Mesenchymal stem cell (in vitro differentiated cells and primary cell): Measurements from ENCODE around the gene ALK.

Experiments used
- DNase-seq: peaks from one replicate; pipeline ENCODE4 v3.0.0-alpha.2; 2013
- H2AFZ ChIP-seq: one replicate; pipeline ENCODE4 v1.6.1; 2013; ENCODE audit warnings: low read depth, mild to moderate bottlenecking, control low read depth, inconsistent platforms, low read length, moderate library complexity
- H2AK5ac ChIP-seq: 2 replicates; pipeline ENCODE4 v1.6.1; 2013; ENCODE audit warnings: low read length, moderate library complexity, mild to moderate bottlenecking, inconsistent platforms; ENCODE audit not compliant: severe bottlenecking
- H2BK120ac ChIP-seq: one replicate; pipeline ENCODE4 v1.6.1; 2013; ENCODE audit warnings: low read depth, mild to moderate bottlenecking, inconsistent platforms, low read length, moderate library complexity
- H2BK12ac ChIP-seq, 2 experiments: one replicate each; pipeline ENCODE4 v1.6.1; 2013; ENCODE audit warnings: inconsistent platforms in 2 of 2, low read length in 2 of 2, mild to moderate bottlenecking in 2 of 2, moderate library complexity in 2 of 2, control low read depth in 1 of 2
- H2BK15ac ChIP-seq: one replicate; pipeline ENCODE4 v1.6.1; 2013; ENCODE audit warnings: mild to moderate bottlenecking, low read depth, inconsistent platforms; ENCODE audit not compliant: poor library complexity, severe bottlenecking
- H2BK5ac ChIP-seq: 2 replicates; pipeline ENCODE4 v1.6.1; 2013; ENCODE audit warnings: low read depth, mild to moderate bottlenecking, low read length, control low read depth, inconsistent platforms; ENCODE audit not compliant: poor library complexity, severe bottlenecking
- H3K14ac ChIP-seq, 2 experiments: one replicate each; pipeline ENCODE4 v1.6.1; 2013; ENCODE audit warnings: inconsistent platforms in 2 of 2, low read length in 2 of 2, control low read depth in 1 of 2, mild to moderate bottlenecking in 1 of 2, moderate library complexity in 1 of 2
- H3K18ac ChIP-seq, 2 experiments: one replicate each; pipeline ENCODE4 v1.6.1; 2013; ENCODE audit warnings: inconsistent platforms in 2 of 2, low read length in 2 of 2, control low read depth in 1 of 2, low read depth in 1 of 2, mild to moderate bottlenecking in 1 of 2
- H3K23ac ChIP-seq, 2 experiments: one replicate each; pipeline ENCODE4 v1.6.1; 2013; ENCODE audit warnings: inconsistent platforms in 2 of 2, low read length in 2 of 2, mild to moderate bottlenecking in 2 of 2, moderate library complexity in 2 of 2, control low read depth in 1 of 2
- H3K27ac ChIP-seq: 2 replicates; pipeline ENCODE4 v1.5.1; 2013; ENCODE audit warnings: mild to moderate bottlenecking, moderate library complexity, low read length, control low read depth, inconsistent platforms; ENCODE audit not compliant: poor library complexity, severe bottlenecking
- H3K27me3 ChIP-seq, 2 experiments: 2 replicates each; pipeline versions ENCODE4 v1.6.1 to v1.7.0; 2013; ENCODE audit warnings: low read length in 2 of 2, mild to moderate bottlenecking in 2 of 2, moderate library complexity in 2 of 2, control low read depth in 1 of 2, inconsistent platforms in 1 of 2; ENCODE audit not compliant: control insufficient read depth in 1 of 2, insufficient read depth in 1 of 2
- H3K36me3 ChIP-seq, 2 experiments: 2 replicates each; pipeline versions ENCODE4 v1.6.1 to v1.7.0; 2013; ENCODE audit warnings: low read length in 2 of 2, control low read depth in 1 of 2, inconsistent platforms in 1 of 2, low read depth in 1 of 2, mild to moderate bottlenecking in 1 of 2; ENCODE audit not compliant: insufficient read depth in 2 of 2, control insufficient read depth in 1 of 2
- H3K4ac ChIP-seq, 2 experiments: one replicate each; pipeline ENCODE4 v1.6.1; 2013; ENCODE audit warnings: inconsistent platforms in 2 of 2, low read length in 2 of 2, mild to moderate bottlenecking in 2 of 2, moderate library complexity in 2 of 2, control low read depth in 1 of 2, low read depth in 1 of 2
- H3K4me1 ChIP-seq: 2 replicates; pipeline ENCODE4 v1.6.1; 2013; ENCODE audit warnings: low read depth, low read length, control low read depth; ENCODE audit not compliant: control insufficient read depth, insufficient read depth
- H3K4me2 ChIP-seq: 2 replicates; pipeline ENCODE4 v1.6.1; 2013; ENCODE audit warnings: low read length, mild to moderate bottlenecking, inconsistent platforms; ENCODE audit not compliant: poor library complexity, severe bottlenecking
- H3K4me3 ChIP-seq, 2 experiments: 2 replicates each; pipeline versions ENCODE4 v1.5.1 to v1.7.0; 2013; ENCODE audit warnings: low read length in 2 of 2, mild to moderate bottlenecking in 2 of 2, control low read depth in 1 of 2, low read depth in 1 of 2; ENCODE audit not compliant: insufficient read depth in 1 of 2
- H3K79me1 ChIP-seq: replicated peaks from 2 replicates; pipeline ENCODE4 v1.6.1; 2013; ENCODE audit warnings: mild to moderate bottlenecking, control low read depth, low read length, inconsistent platforms; ENCODE audit not compliant: poor library complexity, severe bottlenecking
- H3K9ac ChIP-seq: 2 replicates; pipeline ENCODE4 v1.7.0; 2013; ENCODE audit warnings: mild to moderate bottlenecking, low read length, moderate library complexity
- H3K9me3 ChIP-seq: 2 replicates; pipeline ENCODE4 v1.7.0; 2013; ENCODE audit warnings: mild to moderate bottlenecking, low read length; ENCODE audit not compliant: control insufficient read depth
- H4K8ac ChIP-seq: one replicate; pipeline ENCODE4 v1.6.1; 2013; ENCODE audit warnings: inconsistent platforms, mild to moderate bottlenecking, low read length, moderate library complexity
- H4K91ac ChIP-seq: one replicate; pipeline ENCODE4 v1.6.1; 2013; ENCODE audit warnings: mild to moderate bottlenecking, low read length, inconsistent platforms
- WGBS: methylation state at CpG from one replicate; pipeline ENCODE4 v1.1.7; 2013; ENCODE audit warnings: mixed read lengths; 5-methylcytosine and 5-hydroxymethylcytosine counted together

Gene ALK

GRCh38 chr2:29375843-29376242 is 545.5 kb downstream of the ALK start:
- Histone ChIP-seq H3K23ac (no peak overlapping the region), H3K14ac (no peak overlapping the region), H3K18ac (no peak overlapping the region), H4K91ac (no peak overlapping the region), H3K9me3 (no peaks in the 10 kb centered on the region), H3K4me3 (no peak overlapping the region), H3K4ac (no peak overlapping the region), H2BK120ac (no peak overlapping the region), H2BK5ac (no peak overlapping the region), H3K4me1 (no peaks in the 10 kb centered on the region), H3K36me3 (no peaks in the 10 kb centered on the region), H2BK12ac (no peak overlapping the region), H3K9ac (no peak overlapping the region), H2BK15ac (no peak overlapping the region), H3K79me1 (no peaks in the 10 kb centered on the region), H3K27me3 (peaks cover 0 to under 1% of the 10 kb centered on the region in 2 experiments), H4K8ac (no peak overlapping the region), H3K27ac (no peak overlapping the region), H2AFZ (no peak overlapping the region), H3K4me2 (no peak overlapping the region), H2AK5ac (no peak overlapping the region)
- no peak for DNase-seq
- 53% methylated on average over 3 of the region's 3 CpGs for WGBS

- no peak overlapping the region for H2AK5ac ChIP-seq
- no peaks in the 10 kb centered on the region for H3K4me1 ChIP-seq
- H4K8ac ChIP-seq, result no peak overlapping the region
- no peak overlapping the region for H2BK15ac ChIP-seq
- no peak overlapping the region for H3K18ac ChIP-seq
- no peak for DNase-seq
- no peak overlapping the region for H3K27ac ChIP-seq
- H3K4me3 ChIP-seq, result no peak overlapping the region
- 80% methylated on average over 4 of the region's 5 CpGs for WGBS
- H3K9ac ChIP-seq, result no peak overlapping the region
- no peaks in the 10 kb centered on the region for H3K27me3 ChIP-seq
- no peaks in the 10 kb centered on the region for H3K9me3 ChIP-seq
- no peak overlapping the region for H2AFZ ChIP-seq
- H2BK120ac ChIP-seq, result no peak overlapping the region
- no peaks in the 10 kb centered on the region for H3K79me1 ChIP-seq
- no peak overlapping the region for H3K4me2 ChIP-seq
- H3K14ac ChIP-seq, result no peak overlapping the region
- H2BK5ac ChIP-seq, result no peak overlapping the region
- H3K23ac ChIP-seq, result no peak overlapping the region
- no peak overlapping the region for H4K91ac ChIP-seq
- H3K4ac ChIP-seq, result no peak overlapping the region
- H3K36me3 ChIP-seq, result no peaks in the 10 kb centered on the region
- H2BK12ac ChIP-seq, result no peak overlapping the region
Measured at GRCh38 chr2:29374823-29375222, 546.6 kb downstream of the ALK start.

DNA sequence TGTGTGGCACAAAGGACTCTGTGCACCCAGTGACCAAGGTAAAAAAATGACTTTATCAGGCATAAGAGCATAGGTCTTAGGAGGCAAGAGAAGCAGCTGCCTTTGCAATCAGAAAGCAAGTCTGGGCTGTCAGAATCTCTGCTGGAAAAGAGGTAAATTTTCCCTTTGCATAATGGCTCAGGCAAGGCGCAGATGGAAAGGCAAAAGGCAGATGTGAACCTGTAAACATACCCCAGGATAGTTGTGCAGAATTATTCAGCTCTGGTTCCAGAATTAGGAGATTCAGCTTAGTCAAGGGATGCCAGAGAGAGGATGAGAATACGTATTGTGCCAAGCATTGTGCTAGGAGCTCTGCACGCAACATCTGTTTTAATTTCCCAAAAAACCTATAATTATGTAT is 547.5 kb downstream of the ALK start:
- H2AFZ ChIP-seq, result no peak overlapping the region
- no peaks in the 10 kb centered on the region for H3K4me1 ChIP-seq
- H2BK5ac ChIP-seq, result no peak overlapping the region
- H3K18ac ChIP-seq, result no peak overlapping the region
- H2BK12ac ChIP-seq, result no peak overlapping the region
- H3K14ac ChIP-seq, result no peak overlapping the region
- H2AK5ac ChIP-seq, result no peak overlapping the region
- no peaks in the 10 kb centered on the region for H3K9me3 ChIP-seq
- no peaks in the 10 kb centered on the region for H3K36me3 ChIP-seq
- H3K9ac ChIP-seq, result no peak overlapping the region
- no peak overlapping the region for H4K91ac ChIP-seq
- H3K4me3 ChIP-seq, result no peak overlapping the region
- H2BK15ac ChIP-seq, result no peak overlapping the region
- H3K79me1 ChIP-seq, result no peaks in the 10 kb centered on the region
- peaks cover 0 to 3% of the 10 kb centered on the region in 2 experiments for H3K27me3 ChIP-seq
- no peak overlapping the region for H3K4ac ChIP-seq
- no peak overlapping the region for H2BK120ac ChIP-seq
- H3K4me2 ChIP-seq, result no peak overlapping the region
- H3K23ac ChIP-seq, result no peak overlapping the region
- H4K8ac ChIP-seq, result no peak overlapping the region
- H3K27ac ChIP-seq, result no peak overlapping the region
- DNase-seq, result no peak
- 91% methylated on average over 1 of the region's 3 CpGs for WGBS

DNA sequence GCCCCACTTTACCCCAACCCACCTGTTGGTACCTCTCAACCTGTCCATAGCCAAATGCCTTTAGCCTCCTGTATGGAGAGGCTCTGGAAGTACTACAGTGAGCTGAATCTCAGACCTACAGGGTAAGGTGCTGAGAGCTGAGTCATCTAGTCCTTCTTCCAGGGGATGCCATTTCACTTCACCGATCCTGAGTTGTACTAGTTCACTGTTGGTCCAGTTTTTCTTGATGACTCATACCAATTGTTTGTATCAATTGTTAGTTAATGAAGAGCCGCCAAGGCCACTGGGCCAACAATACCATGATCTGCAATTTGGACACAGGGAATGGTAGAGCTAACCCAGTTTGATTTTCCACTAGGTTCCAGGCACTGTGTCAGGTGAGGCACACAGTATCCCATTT is 549.2 kb downstream of the ALK start:
- H3K4me1 ChIP-seq, result no peaks in the 10 kb centered on the region
- no peak overlapping the region for H3K27ac ChIP-seq
- no peak overlapping the region for H2BK15ac ChIP-seq
- H2BK12ac ChIP-seq, result no peak overlapping the region
- H2AFZ ChIP-seq, result no peak overlapping the region
- H3K79me1 ChIP-seq, result no peaks in the 10 kb centered on the region
- no peak overlapping the region for H2AK5ac ChIP-seq
- no peak overlapping the region for H3K14ac ChIP-seq
- no peak overlapping the region for H4K8ac ChIP-seq
- H3K27me3 ChIP-seq, result peaks cover 0 to 3% of the 10 kb centered on the region in 2 experiments
- no peak overlapping the region for H3K4me2 ChIP-seq
- H3K9ac ChIP-seq, result no peak overlapping the region
- no peak for DNase-seq
- no peak overlapping the region for H3K4ac ChIP-seq
- no peak overlapping the region for H3K18ac ChIP-seq
- no peaks in the 10 kb centered on the region for H3K9me3 ChIP-seq
- no peak overlapping the region for H3K23ac ChIP-seq
- no peak overlapping the region for H3K4me3 ChIP-seq
- no peak overlapping the region for H4K91ac ChIP-seq
- 87% methylated on average over 2 of the region's 2 CpGs for WGBS
- no peak overlapping the region for H2BK5ac ChIP-seq
- H2BK120ac ChIP-seq, result no peak overlapping the region
- no peaks in the 10 kb centered on the region for H3K36me3 ChIP-seq
